Stimulated activated CD8-positive, alpha-beta memory T cell treated with anti-CD3 and anti-CD28 coated beads, Interleukin-15, amount 100 ng/mL, for 48 hours (primary cell): Measurements from ENCODE around the gene TEKT5.
"Not testable (repeated sequence)": the region's sequence is repeated elsewhere in the genome, so short reads cannot be mapped to it uniquely, and the experiment has no call there.

Source experiments
- DNase-seq, 2 donors: peaks; one replicate each; pipeline ENCODE4 v3.0.0-alpha.2; 2020; ENCODE audit warnings: low read depth in 2 of 2

Gene TEKT5

GRCh38 chr16:10658943-10659342 lies 35.8 kb downstream of the TEKT5 start:
- no peak for DNase-seq

DNA sequence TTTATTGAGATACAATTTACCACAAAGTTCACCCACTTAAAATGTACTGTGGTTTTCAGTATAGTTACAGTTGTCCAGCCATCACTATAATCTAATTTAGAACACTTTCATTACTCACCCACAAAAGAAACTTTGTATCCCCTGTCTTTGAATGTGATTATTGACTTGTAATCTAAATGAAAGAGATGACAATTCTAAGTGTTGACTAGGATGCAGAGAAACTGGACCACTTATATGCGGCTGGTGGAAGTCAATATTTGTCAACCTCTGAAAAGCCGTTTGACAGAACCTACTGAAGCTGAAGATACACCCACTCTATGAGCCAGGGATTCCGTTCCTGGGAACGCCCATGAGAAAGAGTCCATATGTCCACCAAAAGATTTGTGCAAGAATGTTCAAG lies 36.8 kb downstream of the TEKT5 start:
- no peak for DNase-seq

GRCh38 chr16:10656618-10657017 lies 38.1 kb downstream of the TEKT5 start:
- DNase-seq, result no peak

DNA sequence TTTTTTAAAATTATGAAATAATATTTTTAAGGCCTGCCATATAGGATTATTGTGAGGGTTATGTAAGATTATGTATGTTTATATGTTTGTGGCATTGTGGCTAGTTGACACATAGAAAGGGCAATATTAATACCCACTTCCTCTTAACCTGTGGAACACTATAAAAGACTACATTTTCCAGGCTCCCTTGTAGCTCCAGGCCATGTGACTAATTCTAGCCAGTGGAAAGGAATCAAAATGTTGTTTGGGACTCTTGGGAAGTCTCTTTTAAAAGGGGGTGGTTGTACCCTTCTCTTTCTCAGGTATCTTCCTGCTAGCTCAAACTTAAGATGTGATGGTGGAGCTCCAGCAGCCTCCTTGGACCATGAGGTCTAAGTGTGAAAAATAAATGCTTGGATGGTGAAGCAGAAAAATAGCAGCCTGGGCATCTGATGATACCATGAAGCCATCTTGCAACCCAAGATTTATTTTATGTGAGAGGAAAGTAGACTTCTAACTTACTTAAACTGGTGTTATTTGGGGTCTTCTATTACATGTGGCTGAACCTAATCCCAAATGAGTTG lies 39.2 kb downstream of the TEKT5 start:
- no peak for DNase-seq

- no peak for DNase-seq
Observed at GRCh38 chr16:10654592-10655414, 39.9 kb downstream of the TEKT5 start.

GRCh38 chr16:10652730-10653590 lies 41.8 kb downstream of the TEKT5 start:
- DNase-seq, result no peak

GRCh38 chr16:10649098-10649497 lies 45.6 kb downstream of the TEKT5 start:
- not testable (repeated sequence) for DNase-seq

GRCh38 chr16:10647721-10648296 lies 46.9 kb downstream of the TEKT5 start:
- no peak for DNase-seq

GRCh38 chr16:10647264-10647720 lies 47.4 kb downstream of the TEKT5 start:
- DNase-seq, result no peak

- DNase-seq, result no peak
Observed at GRCh38 chr16:10646581-10647263, 48.0 kb downstream of the TEKT5 start.

DNA sequence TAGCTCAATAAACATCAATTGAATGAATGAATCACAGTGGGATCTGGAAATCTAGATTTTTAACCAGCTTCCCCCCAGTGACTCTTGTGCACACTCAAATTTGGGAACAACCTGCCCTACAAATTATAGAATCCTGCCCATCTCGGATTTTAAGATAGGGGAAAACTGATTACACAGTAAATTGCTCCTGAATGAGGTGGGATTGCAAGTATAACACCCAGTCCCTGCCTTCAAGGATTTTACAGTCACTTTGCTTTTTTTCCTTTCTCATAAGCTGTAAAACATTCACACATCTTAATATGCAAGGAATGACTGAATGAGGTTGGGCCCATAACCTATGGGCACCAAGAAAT lies 48.5 kb downstream of the TEKT5 start:
- DNase-seq, result no peak

- no peak for DNase-seq
Observed at GRCh38 chr16:10644092-10644491, 50.6 kb downstream of the TEKT5 start.

DNA sequence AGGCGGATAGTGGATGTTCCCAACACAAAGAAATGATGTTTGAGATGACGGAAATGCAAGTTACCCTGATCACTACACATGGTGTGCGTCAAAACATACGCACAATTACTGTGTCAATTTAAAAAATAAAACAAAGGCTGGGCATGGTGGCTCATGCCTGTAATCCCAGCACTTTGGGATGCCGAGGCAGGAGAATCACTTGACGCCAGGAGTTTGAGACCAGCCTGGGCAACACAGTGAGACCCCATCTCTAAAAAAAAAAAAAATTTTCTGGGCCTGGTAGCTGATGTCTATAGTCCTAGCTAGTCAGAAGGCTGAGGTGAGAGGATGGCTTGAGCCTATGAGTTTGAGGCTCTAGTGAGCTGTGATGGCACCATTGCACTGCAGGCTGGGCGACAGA lies 51.8 kb downstream of the TEKT5 start:
- DNase-seq, result no peak

GRCh38 chr16:10641953-10642949 lies 52.5 kb downstream of the TEKT5 start:
- DNase-seq, result no peak

DNA sequence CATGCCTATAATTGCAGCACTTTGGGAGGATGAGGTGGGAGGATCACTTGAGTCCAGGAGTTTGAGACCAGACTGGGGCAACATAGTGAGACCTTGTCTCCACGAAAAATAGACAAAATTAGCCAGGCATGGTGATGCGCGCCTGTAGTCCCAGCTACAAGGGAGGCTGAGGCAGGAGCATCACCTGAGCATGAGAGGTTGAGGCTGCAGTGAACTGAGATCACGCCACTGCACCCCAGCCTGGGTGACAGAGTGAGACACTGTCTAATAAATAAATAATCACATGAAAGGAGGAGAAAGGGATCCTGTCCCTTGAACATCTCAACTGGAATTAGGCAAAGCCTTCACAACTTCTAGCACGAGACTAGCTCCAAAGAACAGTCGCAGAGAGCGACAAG lies 53.2 kb downstream of the TEKT5 start:
- DNase-seq, result no peak

GRCh38 chr16:10640934-10641333 lies 53.8 kb downstream of the TEKT5 start:
- DNase-seq, result no peak

DNA sequence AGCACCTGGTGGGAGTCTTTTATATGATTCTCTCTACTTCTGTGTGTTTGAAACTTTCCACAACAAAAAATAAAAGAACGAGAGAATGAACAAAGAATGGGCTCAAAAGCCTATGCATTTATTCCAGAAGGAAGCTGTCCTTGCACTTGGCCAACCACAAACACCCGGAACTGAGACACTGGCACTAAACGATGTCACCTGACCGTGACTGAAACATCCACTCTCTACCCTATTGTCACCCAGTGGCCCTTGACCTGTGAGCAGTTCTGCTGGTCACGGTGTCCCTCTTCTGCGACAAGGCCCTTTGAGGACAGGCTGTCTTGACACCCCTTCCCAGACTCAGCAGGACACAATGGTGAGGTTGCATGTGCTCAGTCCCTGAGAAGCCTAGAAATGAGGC lies 56.6 kb downstream of the TEKT5 start:
- DNase-seq, result no peak

- DNase-seq, result no peak
Observed at GRCh38 chr16:10637337-10638037, 57.2 kb downstream of the TEKT5 start.

DNA sequence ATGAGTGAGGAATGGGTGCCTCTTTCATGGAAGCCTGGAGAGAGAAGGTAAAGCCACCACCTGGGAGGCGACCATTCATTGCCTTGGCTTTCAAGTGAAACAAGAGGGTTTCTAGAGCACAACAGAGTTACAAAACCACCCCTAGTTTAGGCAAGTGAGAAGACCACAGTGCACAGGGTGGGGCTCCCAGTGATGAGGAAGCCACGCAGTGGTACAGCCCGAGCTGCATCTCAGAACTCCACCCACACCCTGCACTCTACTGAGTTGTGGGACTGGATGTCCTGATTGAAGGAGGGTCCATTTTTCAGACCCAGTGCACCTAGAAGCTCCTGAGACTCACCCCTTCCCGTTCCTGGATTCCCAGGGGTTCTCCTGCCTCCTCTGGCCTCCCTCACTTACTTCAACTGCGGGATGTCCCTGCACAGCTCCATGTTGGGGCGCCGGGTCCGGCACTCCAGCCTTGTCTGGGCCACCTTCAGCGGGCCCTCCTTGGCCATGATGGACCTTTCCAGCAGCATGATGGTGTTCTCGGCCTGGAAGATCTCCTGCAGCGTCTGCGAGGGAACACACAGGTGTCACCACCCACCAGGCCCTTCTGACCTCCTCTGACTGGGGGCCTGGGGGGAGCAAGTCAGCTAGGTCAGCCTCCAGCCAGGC lies 59.2 kb downstream of the TEKT5 start:
- no peak for DNase-seq
